HepG2 (cell line): ENCODE measurements around the gene DAZL. TPM values are rescaled to one million over a fixed set of nuclear protein-coding genes. Genes with fewer than 3 reads are reported as not detected.
"Not testable (repeated sequence)": the region's sequence is repeated elsewhere in the genome, so short reads cannot be mapped to it uniquely, and the experiment has no call there.

Source experiments
- ATAC-seq: fragments of 200-7000 bp; cut with Tn5 transposase; 3 replicates; pipeline ENCODE4 v1.9.1; 2020; ENCODE audit warnings: mild to moderate bottlenecking, moderate library complexity
- BruUV-seq: library from RNA; stranded (reverse); fragments of 400-500 nt; replicated peaks from 2 replicates; lab custom pipeline; 2021; lab: Mats Ljungman, UMichigan
- CTCF ChIA-PET: fragments of 300-600 bp; formaldehyde crosslinking; extraction: SDS; loops from one replicate; lab custom pipeline; 2021; ENCODE audit warnings: low total read pairs, inconsistent platforms, low intra/inter-chr PET ratio; lab: Yijun Ruan, JAX
- POLR2A ChIA-PET: fragments of 350-600 bp; sonication (Branson Sonifier 250); formaldehyde crosslinking; loops from one replicate; lab custom pipeline; 2020; ENCODE audit warnings: antibody characterized with exemption, inconsistent platforms; lab: Yijun Ruan, JAX
- DNase-seq: peaks from one replicate; pipeline ENCODE4 v3.0.0-alpha.2; 2015; ENCODE audit warnings: low spot score
- FAIRE-seq: peaks from 3 replicates; lab custom pipeline; 2011; peaks lifted over from hg19 to GRCh38; lab: Jason Lieb, UNC
- H2AFZ ChIP-seq: one replicate; pipeline ENCODE4 v1.6.1; 2011; ENCODE audit warnings: low read length, inconsistent platforms
- H3K27ac ChIP-seq: fragments of 300-600 bp; 3 replicates; pipeline ENCODE4 v1.8.0; 2011; ENCODE audit warnings: mixed run types, mild to moderate bottlenecking, mixed read lengths, low read length, inconsistent platforms; ENCODE audit not compliant: insufficient read depth; ENCODE audit errors: extremely low read length
- H3K27me3 ChIP-seq, 2 experiments: fragments of 200-600 bp in 1 of 2; 2 replicates in 1 of 2; 3 replicates in 1 of 2; pipeline versions ENCODE4 v1.6.0 to v1.8.0; 2011; ENCODE audit warnings: low read length in 2 of 2, mild to moderate bottlenecking in 2 of 2, moderate library complexity in 2 of 2, inconsistent platforms in 1 of 2; ENCODE audit not compliant: insufficient read depth in 2 of 2, control insufficient read depth in 1 of 2
- H3K36me3 ChIP-seq, 2 experiments: fragments of 200-600 bp in 1 of 2; replicated peaks in 1 of 2; 2 replicates in 1 of 2; 3 replicates in 1 of 2; pipeline versions ENCODE4 v1.5.1 to v1.8.0; 2011; ENCODE audit warnings: low read length in 2 of 2, inconsistent platforms in 1 of 2; ENCODE audit not compliant: insufficient read depth in 2 of 2, control insufficient read depth in 1 of 2
- H3K4me1 ChIP-seq: 2 replicates; pipeline ENCODE4 v1.5.1; 2012; ENCODE audit warnings: low read length, inconsistent platforms; ENCODE audit not compliant: insufficient read depth
- H3K4me2 ChIP-seq: 2 replicates; pipeline ENCODE4 v1.6.0; 2011; ENCODE audit warnings: low read depth, low read length, inconsistent platforms
- H3K4me3 ChIP-seq, 3 experiments: fragments of 200-600 bp in 1 of 3; sonication (generic), shearing (Covaris generic) in 1 of 3; replicated peaks in 1 of 3; 2 replicates each; pipeline ENCODE4 v1.5.1; 2011 to 2016; ENCODE audit warnings: low read length in 3 of 3, inconsistent platforms in 2 of 3, low read depth in 2 of 3, mild to moderate bottlenecking in 2 of 3, control low read depth in 1 of 3, mixed read lengths in 1 of 3; ENCODE audit not compliant: insufficient read depth in 1 of 3
- H3K79me2 ChIP-seq: one replicate; pipeline ENCODE4 v1.6.1; 2011; ENCODE audit warnings: low read length, inconsistent platforms; ENCODE audit not compliant: insufficient read depth
- H3K9ac ChIP-seq: 2 replicates; pipeline ENCODE4 v1.6.0; 2011; ENCODE audit warnings: mild to moderate bottlenecking, low read depth, low read length, inconsistent platforms; ENCODE audit not compliant: insufficient read depth
- H3K9me3 ChIP-seq: 2 replicates; pipeline ENCODE4 v1.5.1; 2012; ENCODE audit warnings: mild to moderate bottlenecking, low read length
- H4K20me1 ChIP-seq: 2 replicates; pipeline ENCODE4 v1.6.0; 2011; ENCODE audit warnings: inconsistent platforms, mild to moderate bottlenecking, low read length, moderate library complexity; ENCODE audit not compliant: insufficient read depth
- CBX1 ChIP-seq: IDR thresholded peaks from one replicate; pipeline ENCODE4 v1.6.1; 2016; ENCODE audit warnings: antibody characterized with exemption, low read depth
- DR1 ChIP-seq: sonication (generic); formaldehyde crosslinking; IDR thresholded peaks from 2 replicates; pipeline ENCODE4 v1.8.0; 2021; ENCODE audit warnings: mild to moderate bottlenecking, missing genetic modification reagents, inconsistent platforms
- GATAD2A ChIP-seq: IDR thresholded peaks from 2 replicates; pipeline ENCODE4 v1.6.1; 2016
- HOXD1 ChIP-seq: sonication (generic); formaldehyde crosslinking; IDR thresholded peaks from 2 replicates; pipeline ENCODE4 v1.5.0; 2020; ENCODE audit warnings: missing genetic modification reagents
- NR2F2 ChIP-seq: IDR thresholded peaks from 2 replicates; pipeline ENCODE4 v1.6.1; 2012; ENCODE audit warnings: low read depth, inconsistent platforms, borderline replicate concordance
- SKI ChIP-seq: fragments of 450-650 bp; IDR thresholded peaks from one replicate; pipeline ENCODE4 v1.6.1; 2018; ENCODE audit warnings: mild to moderate bottlenecking; ENCODE audit not compliant: partially characterized antibody
- STAT6 ChIP-seq: sonication (generic); formaldehyde crosslinking; IDR thresholded peaks from 2 replicates; pipeline ENCODE4 v1.4.0; 2020; ENCODE audit warnings: missing genetic modification reagents, mild to moderate bottlenecking, borderline replicate concordance
- TGIF2 ChIP-seq: IDR thresholded peaks from 2 replicates; pipeline ENCODE4 v1.6.1; 2016; ENCODE audit warnings: control low read depth, missing compliant biosample characterization
- ZBTB10 ChIP-seq: sonication (generic); formaldehyde crosslinking; IDR thresholded peaks from 2 replicates; pipeline ENCODE4 v1.4.0; 2020; ENCODE audit warnings: missing genetic modification reagents, borderline replicate concordance
- ZFP36L2 ChIP-seq: sonication (generic); formaldehyde crosslinking; IDR thresholded peaks from 2 replicates; pipeline ENCODE4 v1.4.0; 2020; ENCODE audit warnings: missing genetic modification reagents
- ZFYVE20 ChIP-seq: sonication (generic); formaldehyde crosslinking; IDR thresholded peaks from 2 replicates; pipeline ENCODE4 v1.8.0; 2023; ENCODE audit warnings: low read depth, mild to moderate bottlenecking, moderate library complexity, missing genetic modification reagents, borderline replicate concordance
- ZNF335 ChIP-seq: sonication (generic); formaldehyde crosslinking; IDR thresholded peaks from 2 replicates; pipeline ENCODE4 v1.4.0; 2020; ENCODE audit warnings: missing genetic modification reagents
- ZNF572 ChIP-seq: sonication (generic); formaldehyde crosslinking; IDR thresholded peaks from 2 replicates; pipeline ENCODE4 v1.5.1; 2020; ENCODE audit warnings: mild to moderate bottlenecking, missing genetic modification reagents
- ZNF639 ChIP-seq: conservative IDR thresholded peaks from 2 replicates; pipeline ENCODE4 v1.6.1; 2018; ENCODE audit warnings: missing genetic modification reagents
- ZNF768 ChIP-seq: sonication (generic); formaldehyde crosslinking; IDR thresholded peaks from 2 replicates; pipeline ENCODE4 v1.4.0; 2020; ENCODE audit warnings: missing genetic modification reagents
- WGBS: methylation state at CpG from one replicate; pipeline ENCODE4 v1.1.6; 2017; ENCODE audit warnings: low lambda C conversion rate; 5-methylcytosine and 5-hydroxymethylcytosine counted together
- in situ Hi-C: cut with HindIII; loops from 2 replicates; pipeline ENCODE4 v1.10.0; 2017; ENCODE audit warnings: low pct_unique_long_range_greater_than_20kb; ENCODE audit not compliant: extremely low pct_ligation_motif_present
- intact Hi-C: fragments of 100-400 bp; cut with micrococcal nuclease; formaldehyde crosslinking; loops from one replicate; pipeline ENCODE4 v1.10.0; 2022; ENCODE audit not compliant: unreplicated experiment
- polyA plus RNA-seq, 8 experiments: library from polyadenylated mRNA; depleted of rRNA in 3 of 8; stranded (reverse) in 7 of 8; unstranded in 1 of 8; fragments of >200 nt; fragmentation: Illumina TruSeq in 4 of 8; extraction: Trizol in 4 of 8; gene quantifications; 2 replicates each; pipeline versions ENCODE4 v1.2.1 to v1.2.3, GENCODE V29; 2011 to 2016; ENCODE audit warnings: low read depth in 4 of 8, missing spikeins in 1 of 8, mixed read lengths in 1 of 8; ENCODE audit not compliant: insufficient read depth in 1 of 8
- total RNA-seq, 5 experiments: library from RNA; depleted of rRNA; stranded (reverse); fragments of >200 nt; fragmentation: Illumina TruSeq; extraction: Trizol; gene quantifications; 2 replicates each; pipeline ENCODE4 v1.2.3, GENCODE V29; 2016; ENCODE audit warnings: low read depth in 1 of 5

Gene DAZL
- total and polyA plus RNA-seq, 2 of the 13 experiments (the other 11 are each of a cell fraction or from before 2014, with no cell fraction given) = not detected

- Histone ChIP-seq H3K9me3 (no peaks in the 10 kb centered on the region; the same call in 1 of the 2 replicates), H3K27me3 (no peaks in the 10 kb centered on the region), H3K36me3 (no peaks in the 10 kb centered on the region), H3K9ac (no peak overlapping the region), H3K4me3 (no peak overlapping the region), H3K79me2 (no peaks in the 10 kb centered on the region), H4K20me1 (no peaks in the 10 kb centered on the region), H3K27ac (no peak overlapping the region), H3K4me2 (no peak overlapping the region), H2AFZ (no peak overlapping the region), H3K4me1 (no peaks in the 10 kb centered on the region)
- no peak for ATAC-seq
- no TSS peak for BruUV-seq
- TF ChIP-seq ZNF768 (CRISPR knock-in tag) = no peak
- no peak for TF ChIP-seq HOXD1 (CRISPR knock-in tag)
- no peak for TF ChIP-seq ZNF572 (CRISPR knock-in tag)
- no peak for TF ChIP-seq STAT6 (CRISPR knock-in tag)
- no peak for TF ChIP-seq ZFP36L2 (CRISPR knock-in tag)
- TF ChIP-seq SKI = no peak
- no peak for TF ChIP-seq DR1 (CRISPR knock-in tag)
- TF ChIP-seq ZBTB10 (CRISPR knock-in tag) = no peak
- TF ChIP-seq ZNF335 = no peak
- no peak for TF ChIP-seq CBX1
- no peak for TF ChIP-seq GATAD2A (CRISPR knock-in tag)
- no peak for TF ChIP-seq ZFYVE20
- no peak for TF ChIP-seq NR2F2
- TF ChIP-seq ZNF639 (CRISPR knock-in tag) = no peak
- TF ChIP-seq TGIF2 (CRISPR knock-in tag) = no peak
- no peak for FAIRE-seq
- DNase-seq = no peak
- CTCF ChIA-PET = no interaction called here
- POLR2A ChIA-PET = no interaction called here
- intact Hi-C loops (no loop called here), in situ Hi-C loops (loop anchor here (25.0 kb wide), 1 partner anchor 419 kb away; no protein-coding TSS in a partner anchor)
These were observed 13.5 kb upstream of the DAZL start for GRCh38 chr3:16618721-16619120.

- H2AFZ ChIP-seq, H3K4me2 ChIP-seq, H3K79me2 ChIP-seq, H3K27me3 ChIP-seq, FAIRE-seq, H4K20me1 ChIP-seq, intact Hi-C loops, H3K4me3 ChIP-seq, H3K27ac ChIP-seq, POLR2A ChIA-PET, CTCF ChIA-PET, H3K9ac ChIP-seq, H3K36me3 ChIP-seq, DNase-seq, H3K9me3 ChIP-seq, ATAC-seq, H3K4me1 ChIP-seq, BruUV-seq: not testable (repeated sequence)
- in situ Hi-C loops = loop anchor here (25.0 kb wide), 1 partner anchor 420 kb away; no protein-coding TSS in a partner anchor
- 0% methylated on average over 3 of the region's 3 CpGs for WGBS
These were observed 11.9 kb upstream of the DAZL start for GRCh38 chr3:16617155-16617554.
